CD4-positive, alpha-beta T cell treated with Interleukin-21 for 1 hour (primary cell): Measurements from ENCODE around the gene AFAP1L2.

ENCODE experiments used
- DNase-seq: peaks from one replicate; pipeline ENCODE4 v3.0.0-alpha.2; 2020

Gene AFAP1L2

DNA sequence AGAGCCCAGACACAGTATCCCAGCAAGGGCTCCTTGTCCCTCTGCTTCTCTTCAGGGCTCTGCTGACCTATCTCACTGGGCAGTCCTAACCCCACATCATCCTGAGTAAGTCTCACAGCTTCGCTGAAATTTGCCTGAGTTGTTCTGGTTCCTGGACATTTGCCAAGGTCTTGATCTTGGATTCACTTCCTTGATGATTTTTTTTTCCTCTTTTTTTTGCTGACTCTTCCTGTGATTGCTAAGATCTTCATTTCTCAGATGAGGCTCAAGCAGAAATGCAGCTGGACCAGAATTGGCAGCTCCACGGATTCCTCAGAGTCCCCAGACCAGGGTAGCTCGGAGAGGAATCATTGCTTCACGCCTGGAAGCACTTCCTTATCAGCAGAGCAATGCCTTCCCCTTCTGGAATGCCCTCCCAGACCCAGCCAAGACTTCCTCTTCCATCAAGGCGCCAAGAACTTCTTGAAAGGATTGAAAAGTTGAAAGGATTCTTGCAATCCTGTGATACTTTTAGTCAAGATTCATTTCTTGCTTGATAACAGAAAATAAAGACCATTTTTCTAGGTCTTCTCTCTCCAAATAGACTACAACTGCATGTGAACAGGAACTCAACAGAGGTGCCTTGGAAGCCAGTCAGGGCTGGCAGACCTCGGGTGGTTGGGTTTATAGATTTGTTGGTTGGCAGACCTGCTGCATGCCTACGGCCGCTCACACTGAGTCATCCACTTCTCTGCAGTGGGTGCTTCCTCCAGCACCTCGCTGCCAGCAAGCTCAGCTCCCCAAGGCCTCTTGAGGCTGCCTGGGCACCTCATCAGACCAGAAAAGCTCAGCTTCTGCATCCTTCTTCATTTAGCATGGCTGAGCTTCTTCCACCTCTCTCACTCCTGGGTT lies 8.8 kb upstream of the AFAP1L2 start:
- no peak for DNase-seq

DNA sequence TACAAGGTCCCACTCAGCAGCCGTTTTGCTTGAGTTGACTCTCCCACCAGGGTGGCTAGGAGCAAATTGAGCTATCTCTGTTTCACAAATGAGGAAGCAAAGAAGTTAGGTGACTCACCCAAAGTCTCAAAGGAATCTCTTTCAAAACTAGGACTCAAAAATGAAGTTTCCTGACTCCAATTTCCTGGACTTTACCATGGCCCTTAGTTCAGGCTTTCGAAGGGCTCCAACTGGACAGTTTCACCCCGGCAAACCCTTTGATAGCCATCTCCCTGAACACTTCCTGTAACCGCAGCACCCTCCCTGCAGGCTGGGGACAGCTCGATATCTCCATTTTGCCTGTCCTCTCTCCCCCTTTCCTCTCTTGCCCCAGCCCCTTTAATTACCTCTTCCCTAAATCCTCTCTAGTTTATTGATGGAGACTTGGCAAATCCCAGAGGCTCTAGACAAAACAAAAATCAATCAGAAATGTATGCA lies 4.7 kb upstream of the AFAP1L2 start:
- DNase-seq: no peak

DNA sequence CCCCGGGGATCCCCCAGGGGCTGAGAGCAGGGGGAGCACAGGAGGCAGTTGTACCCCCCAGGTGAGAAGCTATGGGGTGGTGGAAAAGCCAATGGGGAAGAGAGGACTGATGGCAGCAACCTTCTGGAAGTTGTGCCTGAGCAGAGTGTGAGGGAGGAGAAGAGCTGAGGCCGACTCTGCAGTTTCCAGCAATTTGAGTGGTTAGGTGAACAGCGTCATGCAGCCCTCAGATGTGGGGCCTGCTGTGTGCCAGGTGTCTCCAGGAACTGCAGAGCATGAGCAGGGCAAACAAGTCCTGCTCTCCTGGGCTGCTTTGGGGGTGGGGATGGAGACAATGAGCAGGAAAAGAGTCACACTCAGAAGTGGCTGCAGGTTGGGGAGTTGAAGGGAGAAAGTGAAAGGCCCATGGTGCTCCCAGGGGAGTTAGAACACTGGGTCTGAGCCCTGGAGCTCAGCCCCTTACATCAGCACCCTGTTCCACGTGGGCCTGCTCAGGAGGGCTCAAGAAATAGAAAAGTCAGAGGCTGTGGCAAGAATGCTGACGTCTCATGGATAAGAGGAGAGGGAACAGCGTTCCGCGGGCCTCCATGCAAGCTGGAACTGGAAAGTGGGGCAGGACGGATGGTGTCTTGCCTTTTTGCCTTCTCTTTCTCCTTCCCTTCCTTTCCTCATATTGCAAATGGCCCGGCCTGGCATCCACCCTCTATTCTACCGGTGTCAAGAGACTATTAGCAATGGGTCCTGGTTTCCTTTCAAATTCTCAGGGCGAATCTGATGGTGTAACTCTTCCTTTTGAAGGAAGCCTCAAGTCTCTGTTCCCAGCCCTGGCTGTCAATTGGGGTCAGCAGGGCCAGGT lies 4.0 kb upstream of the AFAP1L2 start:
- no peak for DNase-seq

DNA sequence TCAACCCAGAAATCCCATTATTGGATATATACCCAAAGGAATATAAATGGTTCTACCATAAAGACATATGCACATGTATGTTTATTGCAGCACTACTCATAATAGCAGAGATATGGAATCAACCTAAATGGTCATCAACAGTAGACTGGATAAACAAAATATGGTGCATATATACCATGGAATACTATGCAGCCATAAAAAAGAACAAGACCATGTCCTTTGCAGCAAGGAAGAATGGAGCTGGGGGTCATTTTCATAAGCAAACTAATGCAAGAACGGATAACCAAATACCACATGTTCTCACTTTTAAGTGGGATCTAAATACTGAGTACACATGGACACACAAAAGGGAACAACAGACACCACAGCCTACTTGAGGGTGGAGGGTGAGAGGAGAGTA lies 2.2 kb upstream of the AFAP1L2 start:
- DNase-seq: no peak

DNA sequence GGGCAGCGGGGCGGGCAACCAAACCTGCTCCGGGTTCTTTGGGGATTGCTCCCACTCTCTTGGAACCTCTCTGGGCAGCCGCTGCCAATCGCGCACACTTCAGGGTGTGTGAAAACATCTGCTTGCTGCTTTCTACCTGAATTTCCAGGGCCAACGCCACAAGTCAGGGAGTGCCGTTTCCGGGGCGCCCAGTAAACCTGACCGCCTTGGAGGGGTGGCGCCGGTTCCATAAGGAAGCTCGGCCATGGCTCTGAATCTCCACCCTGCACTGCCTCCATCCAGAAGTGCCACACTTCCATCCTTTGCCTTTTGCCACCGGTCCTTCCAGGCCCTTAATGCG lies 679 bp upstream of the AFAP1L2 start:
- DNase-seq: no peak

DNA sequence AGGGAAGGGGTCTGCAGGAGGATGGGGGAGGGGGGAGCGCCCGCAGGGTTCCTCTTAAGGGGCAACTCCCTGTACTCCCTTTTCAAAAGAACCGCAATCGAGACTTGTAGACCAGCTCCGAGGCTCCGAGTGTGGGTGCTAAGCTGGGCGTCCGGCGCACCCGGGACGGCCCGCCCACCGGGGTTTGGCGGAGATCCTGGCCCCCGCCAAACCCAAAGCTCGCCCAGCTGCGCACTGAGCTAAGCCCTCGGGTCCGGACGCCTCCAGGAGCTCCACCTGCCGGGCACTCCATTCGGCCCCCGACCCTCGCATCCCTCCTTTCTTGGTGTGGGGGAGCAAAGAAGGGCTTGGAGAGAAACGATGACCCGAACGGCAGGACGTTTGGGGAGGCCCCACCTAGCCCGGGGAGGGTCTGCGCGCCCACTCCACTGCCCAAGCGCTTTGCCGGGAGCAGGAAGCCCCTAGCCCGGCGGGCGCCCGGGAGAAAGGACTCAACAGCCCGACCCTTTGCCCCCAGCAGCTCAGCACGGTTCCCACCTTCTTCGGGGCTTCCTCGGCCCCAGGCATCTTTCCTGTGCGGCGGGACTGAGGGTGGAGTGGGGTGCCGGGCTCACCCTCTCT lies 651 bp downstream of the AFAP1L2 start:
- no peak for DNase-seq

DNA sequence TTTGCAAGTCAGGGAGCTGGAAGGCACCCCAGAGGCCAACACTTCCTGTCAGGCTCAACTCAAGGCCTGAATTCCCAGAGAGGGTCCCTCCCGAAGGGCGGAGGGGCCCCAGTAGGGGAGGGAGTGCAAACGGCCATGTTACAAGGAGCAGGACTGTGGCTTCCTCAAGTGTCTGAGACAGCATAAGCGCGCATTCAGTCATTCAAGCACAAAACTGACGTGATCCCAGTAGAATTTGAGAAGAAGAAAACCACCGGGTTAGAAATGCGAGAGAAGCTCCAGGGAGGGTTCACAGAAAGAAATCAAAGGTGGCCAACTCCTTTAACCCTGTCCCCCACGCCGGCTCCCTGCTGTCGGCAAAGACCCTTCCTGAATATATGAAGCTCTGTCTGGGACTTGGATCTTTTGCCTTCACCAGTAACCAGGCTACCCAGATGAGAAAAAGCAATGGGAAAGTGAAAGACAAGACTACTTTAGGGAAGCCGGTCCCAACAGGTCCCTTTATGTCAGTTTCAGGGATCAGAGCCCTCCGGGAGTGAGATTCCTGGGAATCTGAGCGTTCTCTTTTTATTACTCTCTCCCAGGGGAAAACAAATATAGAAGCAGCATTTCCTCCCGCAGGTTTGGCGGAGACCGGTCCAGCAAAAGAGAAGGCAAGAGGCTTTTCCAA lies 1.3 kb downstream of the AFAP1L2 start:
- DNase-seq: no peak

DNA sequence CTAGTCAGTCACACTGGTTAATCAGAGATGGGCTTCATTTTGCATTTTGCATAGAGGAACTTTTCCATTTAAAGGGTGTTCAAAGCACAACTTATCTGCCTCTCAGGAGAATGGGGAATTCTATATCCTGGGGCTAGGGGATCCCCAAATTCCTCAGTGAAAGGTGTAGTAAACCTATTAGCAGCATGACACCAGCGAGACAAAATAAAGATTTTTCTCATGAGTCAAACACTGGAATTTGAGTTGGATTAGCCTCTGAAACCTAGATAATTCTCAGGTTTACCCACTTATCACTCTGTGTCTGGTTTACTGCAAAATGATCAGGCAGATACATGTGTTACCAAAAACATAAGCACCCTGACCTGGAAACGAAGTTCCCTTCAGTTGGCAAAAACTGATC lies 2.1 kb downstream of the AFAP1L2 start:
- no peak for DNase-seq

DNA sequence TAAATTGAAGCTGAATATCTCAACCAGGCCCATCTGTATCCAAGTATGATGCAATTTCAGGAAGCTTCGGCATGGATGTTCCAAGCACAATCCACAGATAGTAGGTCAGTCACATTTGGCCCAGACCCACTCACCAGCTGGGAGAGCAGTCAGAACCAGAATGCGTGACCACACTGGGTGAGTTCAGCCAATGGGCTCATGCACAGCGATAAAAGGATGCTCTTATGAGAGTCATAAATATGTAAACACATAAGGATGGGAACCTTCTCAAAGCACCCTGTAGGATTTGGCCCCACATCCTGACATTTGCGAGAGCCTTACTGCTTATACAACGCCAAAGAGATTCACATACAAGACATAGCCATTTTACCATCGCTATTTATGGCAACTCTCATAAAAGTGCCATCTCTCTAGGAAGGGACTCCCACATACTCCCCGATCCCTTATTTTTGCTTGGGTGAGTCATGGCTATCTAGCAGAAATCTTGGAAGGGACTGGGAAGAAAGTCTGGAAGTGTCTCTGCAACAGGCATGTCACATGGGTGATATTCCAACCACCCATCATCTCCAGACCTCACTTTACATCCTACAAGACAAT lies 3.0 kb downstream of the AFAP1L2 start:
- DNase-seq: no peak

DNA sequence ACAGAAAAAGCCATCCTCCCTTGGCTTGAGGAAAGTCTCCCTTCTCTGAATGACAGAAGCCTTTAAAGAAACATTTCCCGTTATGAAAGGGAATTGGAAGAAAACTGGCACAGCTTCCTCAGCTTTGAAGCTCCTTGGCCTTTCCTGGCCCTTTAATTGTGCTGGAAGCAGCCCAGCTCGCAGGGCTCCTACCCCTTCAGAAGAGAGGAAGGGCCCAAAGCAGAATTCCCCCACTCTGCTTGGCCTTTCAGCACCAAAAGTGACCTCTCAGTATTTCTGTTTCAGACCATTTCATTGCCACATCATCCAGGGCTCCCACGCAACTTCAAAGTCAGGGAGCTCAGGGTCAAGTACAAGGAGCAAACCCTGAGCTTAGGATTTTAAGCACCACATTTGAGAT lies 4.2 kb downstream of the AFAP1L2 start:
- DNase-seq: no peak

DNA sequence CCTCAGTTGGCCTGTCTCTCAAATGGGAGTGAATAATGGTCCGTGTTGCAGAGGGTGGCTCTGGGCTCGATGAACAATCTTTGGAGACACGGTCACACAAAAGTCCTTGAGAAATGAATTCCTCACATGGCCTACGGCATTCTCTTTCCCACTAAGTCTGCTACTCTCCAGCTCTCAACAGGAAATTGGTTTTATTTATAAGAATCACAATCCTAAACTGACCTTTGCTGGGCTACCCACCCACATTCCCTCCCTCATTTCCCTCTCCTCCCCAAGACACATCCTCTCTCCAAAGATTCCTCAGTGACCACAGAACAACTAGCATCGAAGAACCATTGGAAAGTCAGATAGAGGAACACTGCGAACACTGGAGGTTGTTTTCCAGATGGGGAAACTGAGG lies 4.7 kb downstream of the AFAP1L2 start:
- DNase-seq: no peak

DNA sequence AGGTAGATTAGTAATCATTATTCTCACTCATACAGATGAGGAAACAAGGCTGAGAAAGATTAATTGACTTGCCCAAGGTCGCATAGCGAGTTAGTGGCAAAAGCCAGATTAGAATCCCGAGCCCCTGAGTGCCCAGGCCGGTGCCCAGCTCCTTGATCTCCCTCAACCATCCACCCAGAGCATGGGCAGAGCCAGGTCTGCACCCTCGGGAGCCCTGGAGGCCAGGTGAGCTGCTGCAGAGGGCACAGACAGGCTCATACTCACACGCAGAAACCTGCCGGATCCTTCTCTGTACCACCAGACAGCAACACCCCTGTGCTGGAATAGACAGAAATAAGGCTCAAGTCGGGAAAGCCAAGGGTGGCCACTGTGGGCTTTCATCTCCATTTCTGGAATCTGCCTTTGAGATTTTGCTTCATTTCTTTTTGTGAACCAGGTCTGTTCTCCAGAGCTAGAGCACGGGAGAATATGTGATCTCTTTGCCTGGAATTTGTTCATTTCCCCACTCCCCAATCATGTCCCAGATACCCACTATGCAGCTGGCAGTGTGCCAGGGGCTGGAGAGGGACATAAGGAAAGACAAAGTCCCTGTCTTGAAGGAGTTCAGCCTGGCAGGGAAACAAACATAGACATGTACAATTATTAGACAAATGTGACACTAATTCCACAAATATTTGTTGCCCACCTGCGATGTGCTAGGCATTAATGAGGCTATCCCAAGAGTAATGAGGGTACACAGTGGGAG lies 5.5 kb downstream of the AFAP1L2 start:
- DNase-seq: no peak

DNA sequence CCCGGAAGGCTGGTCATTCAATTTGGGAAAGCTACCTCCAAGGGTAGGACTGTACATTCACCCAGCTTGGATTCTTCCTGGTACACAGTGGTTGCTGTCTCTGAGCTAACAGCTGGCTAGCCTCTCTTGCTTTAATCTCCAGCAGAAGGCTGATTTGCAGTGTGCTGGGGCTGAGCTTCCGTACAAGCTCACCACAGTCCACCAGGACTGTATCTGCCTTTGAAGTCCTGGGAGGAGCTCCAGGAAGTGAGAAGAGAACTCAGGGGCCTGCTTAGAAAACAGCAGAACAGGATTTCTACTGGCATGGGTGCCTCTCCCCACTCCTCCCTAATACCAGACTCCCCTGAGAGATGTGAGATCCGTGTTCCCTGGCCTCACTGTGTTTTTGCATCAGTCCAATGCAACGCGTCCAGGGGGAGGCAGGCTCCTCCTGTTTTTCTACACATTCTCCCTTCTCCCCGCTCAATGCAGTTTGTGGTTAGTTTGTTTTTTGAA lies 6.6 kb downstream of the AFAP1L2 start:
- no peak for DNase-seq

DNA sequence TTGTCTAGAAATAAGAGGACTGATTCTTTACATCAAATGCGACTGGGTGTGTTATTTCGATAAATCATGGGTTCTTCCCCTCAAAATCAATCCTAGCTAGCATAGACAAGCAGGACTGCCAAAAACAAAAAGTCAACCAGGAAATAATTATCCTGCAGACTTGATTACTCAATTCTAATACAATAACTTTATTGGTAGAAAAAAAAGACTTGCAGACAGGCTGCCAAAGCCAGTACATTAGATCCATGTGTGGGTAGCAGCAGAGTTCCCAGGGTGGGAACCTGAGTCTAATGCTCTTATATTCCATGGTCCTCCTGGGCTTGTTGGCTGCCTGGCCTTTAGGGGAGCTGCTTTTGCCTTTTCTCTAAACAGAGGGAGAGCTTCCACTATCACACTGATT lies 7.8 kb downstream of the AFAP1L2 start:
- DNase-seq: no peak

DNA sequence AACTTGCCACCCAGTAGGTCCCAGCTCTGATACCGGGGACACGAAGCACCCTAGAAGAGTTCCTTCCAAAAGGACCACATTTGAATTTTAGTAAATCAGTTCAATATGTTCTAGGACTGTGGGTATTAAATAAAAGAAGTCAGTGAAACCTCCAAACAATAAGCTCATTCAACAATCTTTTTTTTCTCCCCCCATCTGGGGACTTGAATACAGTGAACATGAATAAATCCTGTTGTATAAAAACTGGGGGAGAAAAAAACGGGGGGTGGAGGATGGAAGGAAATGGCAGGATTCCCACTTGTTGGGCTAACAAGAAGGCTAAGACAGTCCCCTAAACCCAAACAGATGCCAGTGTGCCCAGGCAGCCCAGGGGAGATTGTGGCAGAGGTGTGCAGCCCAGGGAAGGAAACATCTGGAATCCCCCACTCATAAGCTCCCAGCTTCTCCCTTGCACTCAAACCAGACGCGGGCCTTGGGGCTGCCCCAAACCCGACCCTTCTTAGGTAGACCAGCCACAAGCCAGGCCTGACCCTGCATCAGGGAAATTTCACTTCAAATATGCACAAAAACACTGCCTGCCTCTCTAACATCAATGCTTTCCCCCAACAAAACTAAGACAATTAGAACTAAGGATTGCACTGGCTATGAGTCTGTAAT lies 8.8 kb downstream of the AFAP1L2 start:
- no peak for DNase-seq

DNA sequence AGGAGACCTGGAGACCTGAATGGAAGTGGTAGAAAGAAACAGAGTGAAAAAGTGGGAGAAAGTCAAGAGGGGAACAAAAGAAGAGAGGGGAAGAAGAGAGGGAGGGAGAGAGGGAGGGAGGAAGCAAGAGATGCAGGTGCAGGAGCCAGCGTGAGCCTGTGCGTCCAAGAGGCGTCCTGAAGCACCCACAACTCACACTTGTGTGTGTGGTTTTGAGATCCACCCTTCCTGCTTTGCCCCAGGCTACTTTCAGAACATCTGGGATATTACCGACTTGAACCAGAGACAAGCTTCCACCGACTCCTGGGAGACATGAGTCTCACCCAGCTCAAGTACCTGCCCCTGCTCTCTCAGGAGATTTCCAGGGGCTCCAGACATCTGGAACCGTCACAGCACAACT lies 9.8 kb downstream of the AFAP1L2 start:
- DNase-seq: no peak

DNA sequence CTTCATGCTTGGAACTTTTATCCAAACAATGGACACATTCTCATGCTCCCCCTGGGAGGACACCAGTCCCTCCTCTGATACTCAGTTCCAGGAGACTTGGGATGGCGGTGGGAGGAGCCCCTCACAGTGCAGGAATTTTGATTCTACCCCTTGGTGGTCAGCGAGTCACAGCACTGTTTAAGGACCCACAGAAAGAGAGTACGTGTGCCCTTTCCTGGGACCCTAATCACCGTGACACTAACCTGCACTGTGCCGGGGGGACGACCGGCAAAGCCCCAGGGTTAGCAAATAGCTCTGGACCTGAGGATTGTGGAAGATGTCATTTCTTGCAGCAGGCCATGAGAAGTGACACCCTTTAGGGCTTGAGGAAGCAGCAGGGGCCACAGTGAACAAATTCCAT lies 10.4 kb downstream of the AFAP1L2 start:
- no peak for DNase-seq

DNA sequence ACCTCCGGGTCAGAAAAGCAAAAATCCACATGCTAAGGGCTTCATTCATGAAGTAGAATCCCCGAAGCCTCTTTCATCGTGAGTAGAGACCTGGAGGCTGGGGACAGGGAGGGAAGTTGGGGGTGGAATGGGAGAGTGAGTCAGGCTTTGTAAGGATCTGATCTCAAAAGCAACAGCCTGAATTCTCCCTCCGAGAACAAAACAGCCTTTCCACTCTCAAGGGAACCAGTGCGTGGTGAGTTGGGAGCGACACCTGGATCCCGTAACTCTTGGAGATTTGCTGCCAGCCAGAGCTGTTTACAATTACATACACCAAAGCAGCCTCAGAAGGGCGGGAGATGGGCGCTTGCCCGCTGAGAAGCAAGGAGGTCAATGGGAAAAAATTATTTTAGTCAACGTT lies 10.8 kb downstream of the AFAP1L2 start:
- no peak for DNase-seq

DNA sequence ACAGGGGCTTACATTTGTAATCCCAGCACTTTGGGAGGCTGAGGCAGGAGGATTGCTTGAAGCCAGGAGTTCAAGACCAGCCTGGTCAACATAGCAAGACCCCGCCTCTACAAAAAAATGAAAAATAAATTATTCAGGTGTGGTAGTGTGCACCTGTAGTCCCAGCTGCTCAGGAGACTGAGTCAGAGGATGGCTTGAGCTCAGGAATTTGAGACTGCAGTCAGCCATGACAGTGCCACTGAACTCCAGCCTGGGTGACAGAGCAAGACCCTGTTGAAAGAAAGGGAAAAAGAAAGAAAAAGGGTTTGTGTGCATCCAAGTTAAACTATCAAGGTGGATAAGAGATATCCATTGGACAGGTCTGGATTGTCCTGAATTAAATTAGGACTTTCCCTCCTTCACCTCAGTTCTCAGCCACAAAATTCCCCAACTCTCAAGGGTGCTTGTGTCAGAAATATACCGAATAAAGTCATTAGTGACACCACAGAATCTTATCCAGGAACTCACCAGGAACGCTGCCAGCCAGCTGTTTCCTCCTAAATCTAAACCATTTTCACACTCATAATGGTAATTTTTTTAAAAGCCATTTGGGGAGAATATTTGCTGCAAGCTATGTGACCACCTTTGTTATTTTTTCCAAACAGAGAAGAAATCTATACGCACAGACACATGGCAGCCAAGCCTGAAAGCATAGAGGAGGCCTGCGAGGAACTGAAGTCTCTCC lies 12.0 kb downstream of the AFAP1L2 start:
- DNase-seq: no peak

DNA sequence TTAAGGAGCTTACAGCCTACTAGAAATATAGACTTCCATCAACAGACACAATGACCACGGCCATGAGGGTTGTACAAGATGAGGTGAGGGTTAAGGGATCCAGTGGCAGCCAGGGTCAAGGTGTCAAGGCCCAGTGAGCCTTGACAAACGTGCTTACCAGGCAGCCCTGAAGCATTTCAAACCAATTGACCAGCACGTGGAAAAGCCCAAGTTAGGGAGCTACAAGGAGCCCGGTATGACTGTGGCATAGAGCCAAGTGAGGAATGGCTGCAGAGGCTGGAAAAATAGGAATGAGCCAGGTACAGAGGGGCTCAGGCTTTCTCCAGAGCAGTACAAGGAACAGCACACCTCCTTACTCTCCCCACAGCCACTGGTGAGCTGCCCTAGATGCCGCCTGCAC lies 12.7 kb downstream of the AFAP1L2 start:
- no peak for DNase-seq

DNA sequence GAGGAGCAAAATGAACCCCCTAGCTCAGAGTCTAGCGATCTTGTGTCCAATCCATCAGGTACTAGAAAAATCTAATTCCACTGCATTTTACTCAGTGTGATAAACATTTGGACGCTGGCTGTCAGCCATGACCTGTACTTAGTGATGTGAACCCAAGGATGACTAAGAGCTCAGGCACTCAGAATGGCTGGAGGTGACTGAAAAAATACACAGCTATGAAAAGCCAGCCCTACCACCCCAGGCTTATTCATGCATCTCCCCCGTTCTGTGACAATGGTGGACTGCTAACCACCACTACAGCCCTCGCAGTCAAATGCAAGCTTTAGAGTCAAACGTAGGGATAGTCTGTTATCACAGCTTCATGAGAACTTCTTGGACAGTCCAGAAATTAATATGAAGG lies 14.9 kb downstream of the AFAP1L2 start:
- no peak for DNase-seq
